ENCODE measurements around the gene ANKDD1B. TPM values are rescaled to one million over a fixed set of nuclear protein-coding genes. Genes with fewer than 3 reads are reported as not detected.
"Not testable (repeated sequence)": the region's sequence is repeated elsewhere in the genome, so short reads cannot be mapped to it uniquely, and the experiment has no call there.

Gene ANKDD1B
- total and polyA plus RNA-seq, 5 donors from 2014 or later = 0.69 to 3.3 (median 2.4) TPM

DNA sequence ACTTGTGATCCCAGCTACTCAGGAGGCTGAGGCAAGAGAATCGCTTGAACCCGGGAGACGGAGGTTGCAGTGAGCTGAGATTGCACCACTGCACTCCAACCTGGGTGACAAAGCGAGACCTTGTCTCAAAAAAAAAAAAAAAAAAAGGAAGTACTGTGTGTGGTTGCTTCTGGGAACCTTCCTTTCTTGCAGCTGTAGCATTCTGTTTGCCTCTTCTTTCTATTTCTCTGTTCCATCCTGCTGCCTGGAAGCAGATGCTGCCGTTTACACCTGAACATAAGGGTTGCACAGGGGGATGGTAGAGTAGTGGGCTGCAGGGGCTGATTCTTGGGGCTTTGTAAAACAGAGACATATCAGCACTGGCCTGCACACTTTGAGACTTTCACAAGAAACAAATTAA is 3.9 kb upstream of the ANKDD1B start:
- not testable (repeated sequence) for H3K27ac Mint-ChIP-seq; H3K4me3 Mint-ChIP-seq; H3K4me3 ChIP-seq (ENCODE audit: low read depth, low read length); H3K27ac ChIP-seq (ENCODE audit: insufficient read depth, low read length, poor library complexity, severe bottlenecking); ATAC-seq (ENCODE audit: low read depth in 2 of 2); H3K4me1 ChIP-seq (ENCODE audit: control insufficient read depth, insufficient read depth, low read length, poor library complexity, severe bottlenecking); H3K9me3 Mint-ChIP-seq; H3K27me3 Mint-ChIP-seq; DNase-seq; H3K36me3 ChIP-seq (ENCODE audit: control insufficient read depth, insufficient read depth, low read length); H3K27me3 ChIP-seq (ENCODE audit: control insufficient read depth, insufficient read depth, low read length); H3K9me3 ChIP-seq (ENCODE audit: control insufficient read depth in 2 of 2, low read length in 2 of 2)
- H3K36me3 Mint-ChIP-seq = peaks cover 31% of the 10 kb centered on the region
- peaks cover 11 to 19% (median 13%) of the 10 kb centered on the region in 4 donors for H3K4me1 Mint-ChIP-seq

DNA sequence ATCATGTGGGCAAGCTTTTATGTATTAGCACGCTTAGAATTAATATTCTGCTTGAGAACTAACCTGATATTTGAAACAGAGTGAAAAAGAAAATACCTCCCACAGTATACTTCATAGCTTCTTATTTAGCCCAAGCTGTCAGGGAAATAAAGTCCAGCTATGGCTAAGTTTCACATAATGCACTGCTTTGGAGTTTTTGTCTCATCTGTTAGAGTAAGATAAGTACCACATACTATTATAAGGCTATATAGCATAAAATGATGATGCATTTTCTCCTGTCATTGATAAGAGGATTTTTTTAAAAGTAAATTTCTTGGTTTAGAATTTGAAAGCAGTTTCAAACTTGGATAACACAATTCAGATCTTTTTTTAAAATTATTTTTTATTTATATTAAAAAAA is 2.4 kb upstream of the ANKDD1B start:
- Histone ChIP-seq H3K27me3 (ENCODE audit: control insufficient read depth, insufficient read depth, low read length) (peaks cover 4% of the 10 kb centered on the region), H3K4me1 (ENCODE audit: control insufficient read depth, insufficient read depth, low read length, poor library complexity, severe bottlenecking) (peaks cover 8% of the 10 kb centered on the region), H3K4me3 (ENCODE audit: low read depth, low read length) (no peak overlapping the region), H3K27ac (ENCODE audit: insufficient read depth, low read length, poor library complexity, severe bottlenecking) (no peak overlapping the region), H3K36me3 (ENCODE audit: control insufficient read depth, insufficient read depth, low read length) (no peaks in the 10 kb centered on the region), H3K9me3 (ENCODE audit: control insufficient read depth in 2 of 2, low read length in 2 of 2) (no peaks in the 10 kb centered on the region)
- Mint-ChIP-seq H3K9me3 (peaks cover 0 to 5% (median 0%) of the 10 kb centered on the region in 7 donors), H3K27ac (no peak overlapping the region), H3K4me3 (no peak overlapping the region), H3K4me1 (peaks cover 6 to 12% (median 10%) of the 10 kb centered on the region in 4 donors), H3K27me3 (peaks cover 9% of the 10 kb centered on the region), H3K36me3 (peaks cover 19% of the 10 kb centered on the region)
- ATAC-seq (ENCODE audit: low read depth in 2 of 2) (no peak), DNase-seq (no peak)

DNA sequence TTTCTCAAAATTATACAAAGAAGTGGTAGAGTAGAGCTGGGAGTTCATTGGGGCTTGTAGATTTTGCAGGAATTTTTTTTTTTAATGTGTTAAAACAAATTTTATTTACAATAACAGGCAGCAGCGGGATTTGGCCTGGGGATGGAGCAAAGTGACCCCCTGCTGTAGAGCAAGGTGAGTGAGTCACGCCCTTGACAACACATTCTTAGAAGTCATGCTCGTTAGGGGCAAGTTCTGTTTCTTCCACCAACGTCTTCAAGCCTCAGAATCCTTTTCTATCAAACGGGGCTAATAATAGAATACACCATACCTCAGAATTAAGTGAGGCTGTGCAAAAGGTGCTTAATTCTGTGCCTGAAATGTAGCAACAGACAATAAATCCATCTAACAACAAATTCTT is 1.1 kb upstream of the ANKDD1B start:
- Mint-ChIP-seq H3K36me3 (peaks cover 10% of the 10 kb centered on the region), H3K4me1 (peaks cover 0 to 8% (median 6%) of the 10 kb centered on the region in 4 donors), H3K9me3 (peaks cover 0 to 5% (median 0%) of the 10 kb centered on the region in 7 donors), H3K4me3 (no peak overlapping the region), H3K27ac (no peak overlapping the region), H3K27me3 (peaks cover 9% of the 10 kb centered on the region)
- Histone ChIP-seq H3K27ac (ENCODE audit: insufficient read depth, low read length, poor library complexity, severe bottlenecking) (no peak overlapping the region), H3K27me3 (ENCODE audit: control insufficient read depth, insufficient read depth, low read length) (peaks cover 4% of the 10 kb centered on the region), H3K4me3 (ENCODE audit: low read depth, low read length) (no peak overlapping the region), H3K9me3 (ENCODE audit: control insufficient read depth in 2 of 2, low read length in 2 of 2) (no peaks in the 10 kb centered on the region), H3K36me3 (ENCODE audit: control insufficient read depth, insufficient read depth, low read length) (no peaks in the 10 kb centered on the region), H3K4me1 (ENCODE audit: control insufficient read depth, insufficient read depth, low read length, poor library complexity, severe bottlenecking) (peaks cover 8% of the 10 kb centered on the region)
- no peak for ATAC-seq (ENCODE audit: low read depth in 2 of 2)
- no peak for DNase-seq

DNA sequence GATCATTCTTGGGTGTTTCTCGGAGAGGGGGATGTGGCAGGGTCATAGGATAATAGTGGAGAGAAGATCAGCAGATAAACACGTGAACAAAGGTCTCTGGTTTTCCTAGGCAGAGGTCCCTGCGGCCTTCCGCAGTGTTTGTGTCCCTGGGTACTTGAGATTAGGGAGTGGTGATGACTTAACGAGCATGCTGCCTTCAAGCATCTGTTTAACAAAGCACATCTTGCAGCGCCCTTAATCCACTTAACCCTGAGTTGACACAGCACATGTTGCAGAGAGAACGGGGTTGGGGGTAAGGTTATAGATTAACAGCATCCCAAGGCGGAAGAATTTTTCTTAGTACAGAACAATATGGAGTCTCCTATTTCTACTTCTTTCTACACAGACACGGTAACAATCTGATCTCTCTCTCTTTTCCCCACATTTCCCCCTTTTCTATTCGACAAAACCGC is 368 bp upstream of the ANKDD1B start:
- not testable (repeated sequence) for H3K36me3 ChIP-seq (ENCODE audit: control insufficient read depth, insufficient read depth, low read length); H3K27me3 ChIP-seq (ENCODE audit: control insufficient read depth, insufficient read depth, low read length); DNase-seq; H3K4me1 Mint-ChIP-seq; H3K4me3 ChIP-seq (ENCODE audit: low read depth, low read length); ATAC-seq (ENCODE audit: low read depth in 2 of 2); H3K27ac ChIP-seq (ENCODE audit: insufficient read depth, low read length, poor library complexity, severe bottlenecking); H3K27me3 Mint-ChIP-seq; H3K9me3 ChIP-seq (ENCODE audit: control insufficient read depth in 2 of 2, low read length in 2 of 2); H3K4me1 ChIP-seq (ENCODE audit: control insufficient read depth, insufficient read depth, low read length, poor library complexity, severe bottlenecking); H3K9me3 Mint-ChIP-seq; H3K36me3 Mint-ChIP-seq; H3K27ac Mint-ChIP-seq
- peak overlapping the region in 2 of 4 donors; percentile 7 to 21 for H3K4me3 Mint-ChIP-seq

DNA sequence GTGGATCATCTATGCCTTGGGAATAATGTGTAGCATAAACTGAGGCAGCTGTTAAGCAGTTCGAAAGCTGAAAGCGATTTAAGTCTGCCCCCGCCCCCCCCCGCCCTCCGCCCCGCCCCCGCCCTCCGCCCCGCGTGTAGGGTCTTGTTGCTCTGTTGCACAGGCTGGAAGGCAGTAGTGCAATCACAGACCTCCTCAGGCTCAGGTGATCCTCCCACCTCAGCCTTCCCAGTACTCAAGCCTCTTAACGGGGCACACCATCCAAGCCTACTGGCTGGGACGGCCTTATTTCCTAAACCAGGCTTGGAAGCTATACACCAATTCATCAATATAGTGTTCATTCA is 945 bp downstream of the ANKDD1B start:
- peaks cover 9% of the 10 kb centered on the region for H3K36me3 Mint-ChIP-seq

DNA sequence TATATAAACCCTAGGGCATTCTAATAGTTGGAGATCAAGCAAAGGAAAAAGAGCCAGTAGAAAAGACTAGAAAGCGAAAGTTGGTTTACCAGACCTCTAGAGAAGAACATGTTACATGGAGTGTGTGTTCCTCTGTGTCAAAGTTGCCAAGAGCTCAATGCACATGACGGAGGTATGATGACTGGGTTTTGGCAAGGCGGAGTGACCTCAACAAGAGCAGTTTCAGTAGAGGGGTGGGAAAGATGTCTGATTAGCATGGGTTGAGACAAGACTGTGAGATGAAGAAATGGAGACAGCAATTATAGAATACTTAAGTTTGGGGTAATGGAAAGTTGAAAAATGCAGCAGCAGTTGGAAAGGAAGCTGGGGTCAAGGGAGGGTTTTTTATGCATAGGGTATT is 1.6 kb downstream of the ANKDD1B start:
- no peak overlapping the region for H3K4me3 Mint-ChIP-seq
- DNase-seq (no peak), ATAC-seq (ENCODE audit: low read depth in 2 of 2) (no peak)
- H3K36me3 Mint-ChIP-seq = peaks cover 4% of the 10 kb centered on the region
- peaks cover 4% of the 10 kb centered on the region for H3K27me3 ChIP-seq (ENCODE audit: control insufficient read depth, insufficient read depth, low read length)
- no peak overlapping the region for H3K27ac Mint-ChIP-seq
- H3K4me1 Mint-ChIP-seq = peaks cover 0 to 7% (median 3%) of the 10 kb centered on the region in 4 donors
- no peak overlapping the region for H3K27ac ChIP-seq (ENCODE audit: insufficient read depth, low read length, poor library complexity, severe bottlenecking)
- H3K4me1 ChIP-seq (ENCODE audit: control insufficient read depth, insufficient read depth, low read length, poor library complexity, severe bottlenecking) = peaks cover 8% of the 10 kb centered on the region
- H3K27me3 Mint-ChIP-seq = peaks cover 9% of the 10 kb centered on the region
- H3K36me3 ChIP-seq (ENCODE audit: control insufficient read depth, insufficient read depth, low read length) = no peaks in the 10 kb centered on the region
- no peak overlapping the region for H3K4me3 ChIP-seq (ENCODE audit: low read depth, low read length)
- H3K9me3 Mint-ChIP-seq = peaks cover 0 to 5% (median 0%) of the 10 kb centered on the region in 7 donors
- H3K9me3 ChIP-seq (ENCODE audit: control insufficient read depth in 2 of 2, low read length in 2 of 2) = no peaks in the 10 kb centered on the region

More for the DNA sequence above, 945 bp downstream of the ANKDD1B start:
- Mint-ChIP-seq H3K27me3 (peaks cover 9% of the 10 kb centered on the region), H3K27ac (no peak overlapping the region), H3K4me3 (peak overlapping the region in 1 of 4 donors; percentile 38), H3K4me1 (peaks cover 0 to 7% (median 3%) of the 10 kb centered on the region in 4 donors), H3K9me3 (peaks cover 0 to 5% (median 0%) of the 10 kb centered on the region in 7 donors)
- peak overlapping the region; percentile 77 for H3K4me3 ChIP-seq (ENCODE audit: low read depth, low read length)
- H3K27ac ChIP-seq (ENCODE audit: insufficient read depth, low read length, poor library complexity, severe bottlenecking) = no peak overlapping the region
- H3K4me1 ChIP-seq (ENCODE audit: control insufficient read depth, insufficient read depth, low read length, poor library complexity, severe bottlenecking) = peaks cover 8% of the 10 kb centered on the region
- H3K27me3 ChIP-seq (ENCODE audit: control insufficient read depth, insufficient read depth, low read length) = peaks cover 4% of the 10 kb centered on the region
- no peak for ATAC-seq (ENCODE audit: low read depth in 2 of 2)
- H3K9me3 ChIP-seq (ENCODE audit: control insufficient read depth in 2 of 2, low read length in 2 of 2) = no peaks in the 10 kb centered on the region
- H3K36me3 ChIP-seq (ENCODE audit: control insufficient read depth, insufficient read depth, low read length) = no peaks in the 10 kb centered on the region
- DNase-seq = no peak

DNA sequence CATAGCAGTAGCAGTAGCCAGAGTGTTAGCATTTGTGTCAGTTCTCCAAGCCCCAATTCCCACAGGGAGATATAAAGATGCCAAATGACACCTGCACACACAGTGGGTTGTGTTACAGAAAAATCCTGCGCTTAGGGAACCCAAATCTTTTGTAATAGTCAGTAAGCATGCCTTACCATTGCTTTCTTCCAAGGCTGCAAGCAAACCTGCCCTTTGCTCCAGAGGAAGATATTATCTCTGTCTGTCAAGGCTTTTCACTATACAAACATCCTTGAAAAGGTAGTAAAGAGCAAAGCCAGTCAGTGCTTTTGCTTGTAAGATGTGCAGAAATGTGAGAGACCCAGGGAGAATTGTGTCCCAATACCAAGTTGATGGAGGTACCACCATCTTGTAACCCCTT is 2.9 kb downstream of the ANKDD1B start:
- no peak for ATAC-seq (ENCODE audit: low read depth in 2 of 2)
- no peak for DNase-seq
- Histone ChIP-seq H3K4me1 (ENCODE audit: control insufficient read depth, insufficient read depth, low read length, poor library complexity, severe bottlenecking) (peaks cover 8% of the 10 kb centered on the region), H3K4me3 (ENCODE audit: low read depth, low read length) (no peak overlapping the region), H3K27ac (ENCODE audit: insufficient read depth, low read length, poor library complexity, severe bottlenecking) (no peak overlapping the region), H3K9me3 (ENCODE audit: control insufficient read depth in 2 of 2, low read length in 2 of 2) (no peaks in the 10 kb centered on the region), H3K27me3 (ENCODE audit: control insufficient read depth, insufficient read depth, low read length) (peaks cover 4% of the 10 kb centered on the region), H3K36me3 (ENCODE audit: control insufficient read depth, insufficient read depth, low read length) (no peaks in the 10 kb centered on the region)
- Mint-ChIP-seq H3K27ac (no peak overlapping the region), H3K27me3 (peaks cover 9% of the 10 kb centered on the region), H3K36me3 (peaks cover 4% of the 10 kb centered on the region), H3K4me1 (peaks cover 0 to 7% (median 3%) of the 10 kb centered on the region in 4 donors), H3K4me3 (no peak overlapping the region), H3K9me3 (no peaks in the 10 kb centered on the region)

DNA sequence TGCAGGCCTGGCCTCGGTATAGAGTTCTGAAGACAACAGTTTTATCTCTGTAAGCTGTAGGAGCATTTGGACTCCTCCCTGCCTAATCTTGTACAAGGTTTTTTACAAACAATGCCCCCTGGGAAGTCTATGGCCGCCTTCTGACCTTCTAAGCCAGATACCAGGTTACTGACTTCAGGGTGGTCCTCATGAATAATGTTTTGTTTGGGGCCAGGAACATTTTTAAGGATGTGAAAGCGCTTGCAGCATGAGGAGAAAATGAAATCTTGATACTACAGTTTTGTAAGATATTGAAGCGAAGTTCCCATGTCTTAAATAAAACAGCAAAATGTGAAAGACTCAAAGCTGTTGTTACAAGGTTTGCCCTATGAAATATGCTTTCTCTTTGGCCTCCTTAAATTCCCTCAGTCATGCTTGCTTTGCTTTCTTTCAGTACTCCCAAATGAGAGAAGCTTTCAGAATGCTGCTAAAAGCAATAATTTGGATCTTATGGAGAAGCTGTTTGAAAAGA is 5.2 kb downstream of the ANKDD1B start:
- peaks cover 0 to 5% (median 1%) of the 10 kb centered on the region in 4 donors for H3K4me1 Mint-ChIP-seq
- ATAC-seq (ENCODE audit: low read depth in 2 of 2) = no peak
- H3K4me1 ChIP-seq (ENCODE audit: control insufficient read depth, insufficient read depth, low read length, poor library complexity, severe bottlenecking) = peaks cover 6% of the 10 kb centered on the region

More for the DNA sequence above, 5.2 kb downstream of the ANKDD1B start:
- no peaks in the 10 kb centered on the region for H3K36me3 ChIP-seq (ENCODE audit: control insufficient read depth, insufficient read depth, low read length)
- H3K9me3 ChIP-seq (ENCODE audit: control insufficient read depth in 2 of 2, low read length in 2 of 2) = no peaks in the 10 kb centered on the region
- H3K27ac Mint-ChIP-seq = peak overlapping the region in 1 of 3 donors; percentile 13
- no peak for DNase-seq
- H3K36me3 Mint-ChIP-seq = no peaks in the 10 kb centered on the region
- no peak overlapping the region for H3K27ac ChIP-seq (ENCODE audit: insufficient read depth, low read length, poor library complexity, severe bottlenecking)
- no peak overlapping the region for H3K4me3 ChIP-seq (ENCODE audit: low read depth, low read length)
- no peaks in the 10 kb centered on the region for H3K9me3 Mint-ChIP-seq
- no peaks in the 10 kb centered on the region for H3K27me3 Mint-ChIP-seq
- no peak overlapping the region for H3K4me3 Mint-ChIP-seq
- peaks cover 4% of the 10 kb centered on the region for H3K27me3 ChIP-seq (ENCODE audit: control insufficient read depth, insufficient read depth, low read length)

Data from CD4-positive, CD25-positive, alpha-beta regulatory T cell (primary cell).